Activated CD4-positive, alpha-beta T cell treated with anti-CD3 and anti-CD28 coated beads, Interleukin-2, amount 50 U/mL, for 48 hours (primary cell): ENCODE measurements around the gene MIPOL1.
"Not testable (repeated sequence)": the region's sequence is repeated elsewhere in the genome, so short reads cannot be mapped to it uniquely, and the experiment has no call there.

ENCODE experiments used
- DNase-seq, 2 experiments: peaks; one replicate each; pipeline ENCODE4 v3.0.0-alpha.2; 2020

MIPOL1 gene

GRCh38 chr14:37411079-37411735 is 213.5 kb downstream of the MIPOL1 start:
- no peak for DNase-seq

GRCh38 chr14:37413050-37413449 is 215.3 kb downstream of the MIPOL1 start:
- DNase-seq = no peak

GRCh38 chr14:37413504-37414003 is 215.8 kb downstream of the MIPOL1 start:
- DNase-seq = no peak

- DNase-seq = no peak
Observed at GRCh38 chr14:37416264-37416663, 218.5 kb downstream of the MIPOL1 start.

- DNase-seq = no peak
Observed at GRCh38 chr14:37417151-37417550, 219.4 kb downstream of the MIPOL1 start.

GRCh38 chr14:37417833-37418232 is 220.1 kb downstream of the MIPOL1 start:
- DNase-seq = no peak

GRCh38 chr14:37420622-37421021 is 222.9 kb downstream of the MIPOL1 start:
- no peak for DNase-seq

- no peak for DNase-seq
Observed at GRCh38 chr14:37422319-37422718, 224.6 kb downstream of the MIPOL1 start.

- DNase-seq = no peak
Observed at GRCh38 chr14:37422748-37423147, 225.0 kb downstream of the MIPOL1 start.

GRCh38 chr14:37428954-37429353 is 231.2 kb downstream of the MIPOL1 start:
- DNase-seq = no peak

- no peak for DNase-seq
Observed at GRCh38 chr14:37429618-37430017, 231.9 kb downstream of the MIPOL1 start.

GRCh38 chr14:37434867-37435266 is 237.1 kb downstream of the MIPOL1 start:
- no peak for DNase-seq

GRCh38 chr14:37436519-37436918 is 238.8 kb downstream of the MIPOL1 start:
- no peak for DNase-seq

GRCh38 chr14:37437490-37437889 is 239.8 kb downstream of the MIPOL1 start:
- DNase-seq = no peak

GRCh38 chr14:37438444-37438843 is 240.7 kb downstream of the MIPOL1 start:
- DNase-seq = no peak

GRCh38 chr14:37443461-37443860 is 245.7 kb downstream of the MIPOL1 start:
- no peak for DNase-seq

GRCh38 chr14:37447883-37448391 is 250.2 kb downstream of the MIPOL1 start:
- no peak for DNase-seq

- no peak for DNase-seq
Observed at GRCh38 chr14:37452323-37452722, 254.6 kb downstream of the MIPOL1 start.

- DNase-seq = no peak
Observed at GRCh38 chr14:37453985-37454384, 256.2 kb downstream of the MIPOL1 start.

- DNase-seq = no peak
Observed at GRCh38 chr14:37457334-37457733, 259.6 kb downstream of the MIPOL1 start.

- not testable (repeated sequence) for DNase-seq
Observed at GRCh38 chr14:37462426-37462825, 264.7 kb downstream of the MIPOL1 start.

GRCh38 chr14:37464192-37464858 is 266.6 kb downstream of the MIPOL1 start:
- DNase-seq = no peak

- DNase-seq = no peak
Observed at GRCh38 chr14:37466003-37466622, 268.4 kb downstream of the MIPOL1 start.

- no peak for DNase-seq
Observed at GRCh38 chr14:37466623-37467088, 268.9 kb downstream of the MIPOL1 start.
